GM18867 (cell line): ENCODE results near the gene KLHL12.

Experiments
- ATAC-seq: cut with Tn5 transposase; IDR thresholded peaks from one replicate; pipeline ENCODE4 v1.9.1; 2021; ENCODE audit warnings: mild to moderate bottlenecking, moderate library complexity; ENCODE audit not compliant: unreplicated experiment

KLHL12 gene

DNA sequence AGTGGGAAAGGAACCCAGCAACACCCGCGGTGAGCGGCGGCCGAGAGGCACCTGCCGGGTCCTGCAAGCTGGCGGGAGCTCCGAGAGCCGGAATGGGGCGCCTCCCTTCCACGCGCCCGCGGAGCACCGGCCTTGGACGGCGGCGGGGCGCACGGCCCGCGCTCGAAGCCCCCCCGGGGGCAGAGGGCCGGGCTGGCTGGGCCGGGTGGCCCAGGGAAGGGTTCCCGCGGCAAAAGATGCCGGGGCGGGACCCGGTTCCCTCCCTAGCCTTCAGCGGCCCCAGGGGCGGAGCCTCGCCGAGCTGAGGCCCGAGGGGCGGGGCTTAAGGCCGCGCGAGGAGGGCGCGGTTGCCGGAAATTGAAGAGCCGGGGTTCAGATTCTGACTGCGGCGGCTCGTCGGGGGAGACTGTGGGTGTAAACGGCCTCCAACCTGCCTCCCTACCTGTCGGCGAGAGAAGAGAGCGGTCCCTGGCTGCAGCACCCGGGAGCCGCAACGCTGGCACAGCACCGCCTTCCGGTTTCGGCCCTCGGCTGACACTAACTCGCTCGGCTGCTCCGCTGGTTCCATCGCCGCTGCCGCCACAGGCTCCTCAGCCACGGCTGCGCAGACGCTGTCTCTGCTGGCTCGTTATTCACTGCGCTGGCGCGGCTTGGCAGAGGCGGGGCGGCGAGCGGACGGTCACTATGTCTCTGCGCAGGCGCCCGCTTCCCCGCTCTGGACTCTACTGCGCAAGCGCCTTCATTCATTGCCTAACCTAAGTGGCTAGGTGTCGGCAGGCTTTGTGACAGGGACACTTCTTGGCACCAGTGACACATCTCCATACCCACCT, 38.3 kb downstream of the KLHL12 start, which contains the start of gene RABIF:
RABIF (minus strand) TSS at position 619 of the 830 bp plus-strand sequence; CDS start at position 568, 51 bp downstream.
- ATAC-seq = peak; percentile 86

DNA sequence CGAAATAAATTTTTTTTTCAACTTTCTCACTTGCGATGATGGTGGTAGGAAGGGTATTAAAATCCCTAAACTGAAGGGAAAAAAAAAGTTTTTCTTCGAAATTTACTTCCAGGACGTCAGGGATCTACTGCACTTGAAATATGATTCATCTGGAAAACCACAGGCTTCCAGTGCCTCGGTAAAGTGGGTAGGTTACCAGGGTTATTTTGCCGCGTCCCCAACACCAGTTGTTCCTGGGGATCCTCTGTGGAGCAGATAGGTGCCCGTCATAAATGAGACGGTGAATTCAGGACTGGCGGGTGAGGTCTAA, 38.9 kb downstream of the KLHL12 start:
- ATAC-seq = no peak

DNA sequence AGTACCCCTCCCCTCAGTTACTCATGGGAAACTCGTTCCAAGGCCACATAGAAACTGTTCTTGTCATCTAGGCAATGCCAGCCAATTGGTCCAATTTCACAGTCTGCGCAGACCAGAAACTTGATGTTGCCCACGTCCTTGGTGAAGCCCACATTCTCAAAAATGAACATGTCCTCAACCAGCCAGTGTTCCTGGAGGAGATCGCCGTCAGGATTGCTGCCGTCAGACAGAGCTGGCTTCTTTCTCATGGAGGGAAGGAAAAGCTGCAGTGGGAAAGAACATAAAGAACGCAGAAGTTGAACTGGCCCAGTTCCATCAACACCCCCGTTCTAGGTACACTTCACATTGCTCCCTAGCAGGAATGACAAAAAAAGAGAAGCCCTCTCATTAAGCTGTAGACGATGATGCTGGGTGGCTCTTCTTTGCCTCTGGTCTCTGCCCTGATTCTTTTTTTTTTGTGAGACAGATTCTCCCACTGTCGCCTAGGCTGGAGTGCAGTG, 46.0 kb downstream of the KLHL12 start:
- no peak for ATAC-seq

DNA sequence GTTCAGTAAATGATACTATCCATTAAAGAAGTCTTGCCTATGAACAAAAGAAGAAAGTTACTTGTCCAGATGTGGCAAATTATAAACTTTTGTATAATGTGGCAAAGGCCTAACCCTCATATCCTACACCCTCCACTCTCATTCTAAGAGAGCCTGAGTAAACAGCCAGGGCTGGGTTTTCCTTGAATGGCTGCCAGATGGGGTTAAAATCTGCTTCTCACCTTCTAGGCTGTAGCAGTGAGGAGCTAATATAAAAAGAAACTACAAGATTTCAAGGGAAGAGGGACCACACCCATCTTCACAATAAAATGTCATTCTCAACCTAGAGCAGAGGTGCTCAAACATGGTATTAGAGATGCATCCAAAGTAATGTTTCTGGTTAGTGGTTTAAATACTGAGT, 47.0 kb downstream of the KLHL12 start:
- ATAC-seq = no peak

DNA sequence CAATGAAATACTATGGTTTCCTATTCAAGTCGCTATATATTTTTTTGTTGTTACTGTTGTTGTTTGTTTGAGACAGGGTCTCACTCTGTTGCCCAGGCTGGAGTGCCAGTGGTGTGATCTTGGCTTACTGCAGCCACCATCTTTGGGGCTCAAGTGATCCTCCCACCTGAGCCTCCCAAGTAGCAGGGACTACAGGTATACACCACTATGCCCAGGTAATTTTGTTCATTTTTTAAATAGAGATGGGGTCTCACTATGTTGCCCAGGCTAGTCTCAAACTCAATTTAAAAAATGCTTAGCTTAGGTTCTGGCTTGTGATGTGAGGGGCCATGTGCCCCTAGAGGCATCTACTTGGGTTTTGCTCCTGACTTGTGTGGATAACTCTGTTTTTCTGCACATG, 47.9 kb downstream of the KLHL12 start:
- ATAC-seq = no peak

DNA sequence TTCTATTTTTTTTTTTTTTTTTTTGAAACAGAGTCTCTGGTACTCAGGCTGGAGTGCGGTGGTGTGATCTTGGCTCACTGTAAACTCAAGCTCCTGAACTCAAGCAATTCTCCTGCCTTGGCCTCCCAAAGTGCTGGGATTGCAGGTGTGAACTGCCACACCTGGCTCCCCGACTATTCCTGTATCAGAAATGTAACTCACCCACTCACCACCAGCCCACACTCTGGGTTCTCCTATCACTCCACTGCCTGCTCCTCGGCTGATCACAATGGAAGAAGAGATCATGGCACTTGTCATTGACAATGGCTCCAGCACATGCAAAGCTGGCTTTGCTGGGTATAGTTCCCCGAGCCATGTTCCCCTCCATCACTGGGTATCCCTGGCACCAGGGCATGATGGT, 54.0 kb downstream of the KLHL12 start:
- no peak for ATAC-seq

DNA sequence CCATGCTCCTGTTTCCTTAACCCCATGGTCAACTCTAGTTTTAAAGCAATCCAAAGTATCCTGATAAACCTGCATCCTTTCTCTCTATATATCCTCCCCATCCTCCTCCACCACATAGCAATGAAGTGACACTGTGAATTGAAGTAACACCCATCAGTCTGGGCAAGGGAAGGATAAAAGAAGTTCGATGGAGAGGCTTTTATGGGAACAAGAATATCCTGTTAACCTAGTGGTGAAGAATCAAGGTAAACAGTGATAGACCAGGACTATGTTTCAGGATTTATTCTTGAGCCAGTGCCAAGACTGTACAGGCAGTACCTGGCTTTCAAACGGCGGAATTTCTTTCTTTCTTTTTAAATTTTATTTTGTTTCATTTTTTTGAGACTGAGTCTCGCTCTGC, 55.7 kb downstream of the KLHL12 start:
- no peak for ATAC-seq

DNA sequence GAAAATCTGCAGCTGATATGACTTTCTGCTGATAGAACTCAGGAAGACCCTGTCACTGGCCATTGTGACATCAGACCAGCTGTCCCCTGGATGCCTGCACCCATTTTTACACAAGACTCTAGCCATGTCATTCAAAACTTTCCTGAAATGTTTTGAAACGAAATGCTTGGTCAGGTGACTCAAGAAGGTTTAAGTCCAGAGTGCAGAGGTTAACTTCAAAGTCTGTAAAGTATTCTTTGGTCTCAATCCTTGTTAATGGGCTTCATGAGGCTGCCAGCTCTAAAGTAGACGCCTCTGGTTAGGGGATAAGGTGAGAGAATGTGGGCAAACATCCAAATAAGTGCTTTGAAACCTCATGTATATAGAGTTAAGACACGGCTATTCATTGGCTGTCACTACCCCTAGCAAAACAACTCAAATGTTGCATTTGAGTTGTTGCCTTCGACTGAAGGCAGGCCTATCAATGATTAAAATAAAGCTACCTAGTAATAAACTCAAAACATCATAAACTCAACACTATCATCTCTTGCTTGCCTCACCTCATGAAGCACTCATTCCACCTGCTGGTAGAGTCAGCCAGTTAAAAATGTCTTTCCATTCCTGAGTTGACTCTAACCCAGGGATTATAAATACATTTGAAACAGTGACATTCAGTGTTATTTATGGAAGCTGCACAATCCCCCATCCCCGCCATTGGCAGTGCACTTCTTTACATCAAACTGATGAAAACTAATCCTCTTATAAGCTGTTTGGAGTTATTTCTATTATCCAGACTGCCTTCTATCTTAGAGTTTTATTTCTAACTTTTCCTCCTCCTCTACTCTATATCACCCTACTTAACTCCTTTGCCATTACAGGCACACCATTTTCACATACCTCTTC, 64.1 kb downstream of the KLHL12 start:
- no peak for ATAC-seq

DNA sequence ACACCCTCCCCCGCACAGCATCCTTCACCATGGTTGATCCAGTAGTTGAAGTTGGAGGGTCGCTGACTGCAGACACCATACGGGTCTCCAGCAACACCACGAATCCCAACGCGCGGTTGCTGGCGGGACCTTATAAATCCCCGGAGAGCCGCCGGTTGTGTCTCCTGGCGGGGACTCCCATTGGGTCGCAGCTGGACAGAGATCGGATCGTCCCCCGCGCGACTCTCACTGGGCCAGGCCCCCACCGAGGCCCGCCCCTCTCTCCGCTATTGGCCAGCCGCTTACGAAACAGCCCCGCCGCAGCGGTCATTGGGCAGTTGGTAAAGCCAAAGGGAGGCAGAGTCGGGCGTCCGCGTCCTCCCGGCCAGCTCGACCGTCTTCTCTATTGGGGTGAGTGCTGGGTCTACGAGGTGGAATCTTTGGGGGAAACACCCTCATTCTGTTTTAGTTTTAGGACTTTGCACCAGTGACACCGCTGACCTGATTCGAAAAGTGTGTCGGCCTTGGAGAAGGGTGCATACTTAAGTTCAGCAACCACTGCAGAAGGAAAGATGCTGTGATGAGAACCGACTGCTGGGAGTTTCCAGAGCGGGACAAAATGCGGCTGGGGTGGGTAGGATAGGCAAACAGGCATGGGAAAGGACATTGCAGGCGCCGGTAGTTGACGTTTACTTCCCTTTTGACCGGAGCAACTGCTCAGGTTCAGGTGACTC, 65.5 kb downstream of the KLHL12 start:
- ATAC-seq = peak; percentile 73

DNA sequence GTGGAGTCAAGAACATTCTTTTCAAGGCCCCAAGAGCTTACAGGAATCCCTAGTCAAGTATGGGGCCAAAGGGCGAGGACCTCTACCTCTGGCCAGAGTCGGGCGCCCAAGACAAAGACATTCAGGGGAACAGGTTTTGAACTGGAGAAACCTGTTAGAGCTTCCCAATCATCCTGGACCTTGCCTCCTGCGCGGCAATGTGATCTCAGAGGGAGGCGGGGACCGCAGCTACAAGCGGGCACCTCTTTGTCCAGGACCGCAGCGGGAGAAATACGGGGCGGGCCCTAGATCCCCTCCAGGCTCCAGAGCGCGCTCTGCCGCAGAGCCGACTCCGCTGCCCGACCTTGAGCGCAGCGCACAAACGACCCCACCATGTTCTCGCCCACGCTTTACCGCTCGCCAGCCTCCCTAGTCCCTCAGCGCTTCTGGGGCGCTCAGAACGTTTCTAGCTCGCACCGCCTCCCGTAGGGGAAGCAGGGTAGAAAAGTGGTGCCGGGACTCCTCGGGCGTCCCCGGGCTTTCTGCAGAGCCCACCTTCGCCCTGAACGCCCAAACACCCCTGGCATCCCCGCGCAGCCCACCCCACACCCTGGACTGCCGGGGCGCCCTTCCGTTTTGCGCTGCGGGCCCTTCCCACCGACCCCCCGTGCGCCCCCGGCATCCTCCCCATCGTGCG, 66.2 kb downstream of the KLHL12 start:
- ATAC-seq = peak; percentile 15

DNA sequence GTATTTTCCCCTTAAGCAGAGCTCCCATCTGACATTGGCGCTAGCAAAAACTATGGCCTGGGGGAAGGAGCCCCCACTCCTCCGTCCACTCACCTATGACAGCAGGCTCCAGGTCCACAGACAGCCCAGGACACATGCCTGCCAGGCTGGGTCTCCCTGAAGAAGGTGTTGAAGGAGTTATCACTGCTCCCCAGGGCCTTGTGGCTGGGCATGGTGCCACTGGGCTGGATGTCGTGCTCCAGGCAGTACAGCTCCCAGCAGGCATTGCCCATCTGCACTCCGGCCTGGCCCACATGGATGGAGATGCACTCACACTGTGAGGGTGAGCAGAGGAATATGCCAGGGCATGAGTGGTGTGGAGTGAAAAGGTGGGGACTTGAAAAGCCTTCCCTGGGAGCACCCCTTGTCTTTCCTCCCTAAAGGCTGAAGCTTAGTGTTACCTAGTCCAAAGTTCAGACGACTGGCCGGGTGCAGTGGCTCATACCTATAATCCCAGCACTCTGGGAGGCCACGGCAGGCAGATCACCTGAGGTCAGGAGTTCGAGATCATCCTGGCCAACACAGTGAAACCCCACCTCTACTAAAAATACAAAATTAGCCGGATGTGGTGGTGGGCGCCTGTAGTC, 68.1 kb downstream of the KLHL12 start:
- no peak for ATAC-seq

DNA sequence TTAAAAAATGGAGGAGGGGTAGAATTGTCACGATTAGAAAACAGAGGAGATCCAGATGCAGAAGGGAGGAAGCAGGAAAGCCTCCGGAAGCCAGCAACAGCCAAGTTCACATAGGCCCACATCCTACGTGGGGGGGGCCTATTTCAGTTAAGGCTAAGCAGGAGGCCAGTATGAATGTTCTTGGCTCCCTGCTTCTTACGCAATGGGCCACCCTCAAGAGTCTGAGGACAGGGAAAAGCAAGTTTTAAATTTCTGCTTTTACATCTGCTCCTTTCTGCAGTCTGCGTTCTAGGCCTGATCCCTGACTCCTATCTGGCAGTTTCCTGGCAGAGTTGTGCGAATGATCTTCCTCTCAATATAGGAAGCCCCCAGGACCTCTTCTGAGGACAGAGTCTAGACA, 68.7 kb downstream of the KLHL12 start:
- ATAC-seq = no peak

DNA sequence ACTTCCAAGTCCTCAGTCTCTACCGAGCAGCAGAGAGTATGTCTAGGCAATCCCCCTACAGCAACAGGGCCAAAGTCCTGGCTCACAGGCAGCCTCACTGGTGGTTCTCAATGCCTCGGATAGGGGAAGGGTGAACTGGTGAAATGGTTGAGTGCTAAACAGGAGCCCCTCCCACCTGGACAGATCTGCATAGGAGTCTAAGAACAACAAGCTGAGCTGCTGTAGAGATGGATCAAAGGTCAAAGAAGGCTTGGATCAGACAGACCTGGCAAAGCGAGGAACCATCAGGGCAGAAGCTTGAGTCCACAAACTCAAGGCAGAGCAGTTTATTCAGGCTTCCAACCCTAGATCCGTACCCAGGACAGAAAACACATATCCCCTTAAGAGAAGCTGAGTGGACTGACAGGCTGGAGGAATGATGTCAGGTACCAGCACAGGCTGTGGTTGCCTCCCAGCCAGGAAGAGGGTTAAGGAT, 69.9 kb downstream of the KLHL12 start:
- ATAC-seq = no peak

DNA sequence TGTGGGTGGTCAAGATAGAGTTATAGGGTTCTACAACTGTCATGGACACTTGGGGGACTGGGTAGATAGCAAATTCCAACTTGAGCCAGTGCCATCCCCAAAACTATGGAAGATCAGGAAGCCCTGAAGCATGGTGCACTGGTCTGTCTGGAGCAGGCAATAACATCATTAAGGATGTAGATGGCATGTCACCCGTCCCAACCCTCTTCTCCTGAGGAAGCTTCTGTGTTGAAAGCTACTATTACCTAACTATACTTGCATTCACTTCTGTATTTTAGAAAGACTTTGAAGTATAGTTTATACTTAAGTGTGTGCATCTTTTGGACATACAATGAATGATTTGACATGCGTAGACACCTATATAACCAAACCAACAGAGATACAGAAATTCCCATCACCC, 71.0 kb downstream of the KLHL12 start:
- ATAC-seq = no peak

DNA sequence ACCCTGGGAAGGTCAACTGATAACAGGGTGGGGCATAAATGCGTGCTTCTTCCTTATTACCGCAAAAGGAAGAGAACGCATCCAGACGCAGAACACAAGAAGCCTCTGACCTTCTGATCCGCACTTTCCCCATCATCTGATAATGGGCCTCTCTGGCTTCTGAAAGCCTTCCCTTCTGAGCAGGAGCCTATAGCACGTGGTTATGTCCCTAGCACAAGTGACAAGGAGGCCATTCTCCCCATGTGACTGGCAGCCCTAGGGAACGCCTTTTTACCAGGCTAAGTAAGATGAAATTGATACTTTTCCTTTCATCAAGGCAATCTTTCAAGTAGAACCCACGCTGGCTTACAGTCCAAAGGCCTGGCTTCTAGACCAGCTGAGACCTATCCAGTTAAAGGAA, 72.2 kb downstream of the KLHL12 start:
- no peak for ATAC-seq

DNA sequence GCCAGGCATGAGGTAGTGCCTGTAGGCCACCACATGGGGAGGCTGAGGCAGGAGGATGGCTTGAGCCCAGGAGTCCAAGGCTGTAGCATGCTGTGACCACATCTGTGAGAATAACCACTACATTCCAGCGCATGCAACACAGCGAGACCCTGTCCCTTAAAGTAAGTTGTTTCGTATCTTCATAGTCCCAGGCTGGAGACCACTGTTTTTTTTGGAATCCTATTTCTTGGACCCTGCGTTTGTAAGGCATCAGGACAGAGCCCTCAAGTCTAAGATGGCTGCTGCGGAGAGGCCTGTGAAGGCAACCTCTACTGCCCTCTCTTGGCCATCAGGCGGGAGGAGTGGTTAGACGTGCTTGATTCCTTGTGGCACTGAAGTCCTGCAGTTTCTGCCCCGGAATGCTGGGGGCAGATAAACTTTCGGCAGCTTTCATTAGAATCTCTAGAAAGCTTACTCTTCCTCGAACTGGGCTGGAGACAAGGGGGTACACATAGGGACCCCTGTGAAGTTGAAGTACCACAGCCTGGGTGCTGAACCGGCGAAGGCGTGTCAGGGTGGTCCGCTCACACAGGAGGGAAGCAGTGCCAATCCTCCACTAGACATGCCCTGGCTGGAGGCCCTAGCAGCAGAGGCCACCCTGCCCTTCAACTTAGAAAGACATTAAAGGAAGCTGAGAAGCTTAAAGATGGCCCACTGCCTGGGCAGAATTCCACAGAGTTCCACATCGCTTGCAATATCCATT, 74.7 kb downstream of the KLHL12 start:
- ATAC-seq = no peak

DNA sequence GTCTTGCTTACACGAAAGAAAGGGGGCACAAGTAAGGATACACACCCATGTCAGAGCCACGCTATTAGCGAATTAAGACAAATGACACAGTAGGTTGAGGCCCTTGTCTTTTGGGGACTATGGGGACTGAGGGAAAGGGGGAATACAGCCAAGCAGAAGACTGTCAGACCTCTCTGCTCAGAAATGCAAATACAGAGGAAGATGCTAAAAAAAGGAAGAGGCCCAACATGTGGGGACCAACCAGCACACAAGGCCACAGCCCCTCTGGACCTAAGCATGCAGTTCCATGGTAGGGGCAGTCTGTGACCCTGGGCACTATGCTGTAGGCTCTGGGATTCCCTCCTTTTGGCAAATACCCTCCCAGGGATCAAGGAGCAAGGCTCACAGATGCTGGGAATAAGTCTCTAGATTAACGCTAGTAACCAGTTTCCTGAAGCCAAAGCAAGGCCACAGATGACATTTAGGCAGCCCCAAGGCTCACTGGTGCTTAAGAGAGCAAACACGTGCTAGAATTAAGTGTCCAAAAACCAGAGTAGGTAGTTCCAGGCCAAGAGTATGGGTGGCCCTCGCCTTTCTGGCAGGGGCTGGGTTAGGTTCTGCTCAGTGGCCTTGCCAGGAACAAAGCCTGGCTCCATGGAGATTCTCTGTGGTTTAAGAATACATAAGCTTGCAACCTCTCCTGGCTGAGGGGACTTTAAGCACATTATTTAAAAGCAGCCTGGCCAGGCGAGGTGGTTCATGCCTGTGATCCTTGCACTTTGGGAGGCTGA, 76.3 kb downstream of the KLHL12 start:
- no peak for ATAC-seq

DNA sequence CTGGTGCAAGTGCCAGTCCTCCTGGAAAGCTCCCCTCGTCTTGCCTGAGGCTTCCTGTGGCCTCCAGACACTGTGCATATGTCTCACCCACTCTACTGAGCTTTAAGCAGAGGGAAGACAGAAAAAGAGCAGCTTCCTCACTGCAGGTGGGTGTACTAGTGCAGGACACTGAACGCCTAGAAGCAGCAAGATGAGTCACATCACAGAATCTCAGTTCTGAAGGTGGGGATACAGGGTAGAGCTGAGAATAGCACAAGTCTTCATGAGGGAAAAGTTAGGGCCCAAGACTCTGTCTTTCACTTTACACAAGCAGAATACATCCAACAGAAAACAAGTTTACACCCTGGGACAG, 78.9 kb downstream of the KLHL12 start:
- peak; percentile 77 for ATAC-seq

DNA sequence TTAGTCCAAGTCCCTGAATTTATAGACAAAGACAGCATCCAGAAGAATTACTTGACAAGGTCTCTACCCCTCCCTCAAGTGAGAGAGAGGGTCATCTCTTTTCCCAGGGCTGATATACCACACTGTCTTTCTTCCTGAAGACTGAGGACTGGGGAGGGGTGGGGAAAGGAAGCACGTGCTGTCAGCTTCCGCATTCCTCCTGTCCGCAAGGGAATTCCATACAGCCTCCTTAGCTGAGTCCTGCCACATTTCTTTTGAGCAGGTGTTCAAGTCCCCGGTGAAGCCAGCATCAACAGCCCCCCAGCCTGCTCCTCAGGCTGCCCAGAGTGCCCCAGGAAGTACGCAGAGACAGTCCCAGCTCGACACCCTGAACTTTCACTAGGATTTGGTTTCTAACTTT, 82.1 kb downstream of the KLHL12 start:
- ATAC-seq = no peak
